GM21515 (cell line): ENCODE measurements around the gene MBTPS1.

Experiments used
- ATAC-seq: cut with Tn5 transposase; IDR thresholded peaks from one replicate; pipeline ENCODE4 v1.9.1; 2021; ENCODE audit not compliant: unreplicated experiment

MBTPS1 gene

DNA sequence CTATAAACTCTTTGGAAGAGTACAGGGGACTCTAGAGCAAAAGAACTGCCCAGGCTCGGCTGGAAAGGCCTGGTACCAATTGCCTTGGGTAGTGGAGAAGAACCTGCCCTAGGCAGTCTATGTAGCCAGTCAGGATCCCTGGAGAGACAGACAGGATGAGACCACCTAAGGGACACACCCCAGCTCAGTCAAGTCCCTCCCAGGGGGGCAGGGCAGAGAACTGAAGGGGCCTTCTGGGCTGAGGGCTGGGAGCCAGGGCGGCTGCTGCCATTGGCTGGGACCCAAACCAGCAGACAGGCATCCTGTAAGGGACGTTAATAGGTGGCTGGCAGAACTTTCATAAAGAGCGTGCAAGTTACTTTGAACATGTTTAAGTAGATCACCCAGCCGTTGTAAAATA is 61.4 kb downstream of the MBTPS1 start:
- ATAC-seq: no peak

DNA sequence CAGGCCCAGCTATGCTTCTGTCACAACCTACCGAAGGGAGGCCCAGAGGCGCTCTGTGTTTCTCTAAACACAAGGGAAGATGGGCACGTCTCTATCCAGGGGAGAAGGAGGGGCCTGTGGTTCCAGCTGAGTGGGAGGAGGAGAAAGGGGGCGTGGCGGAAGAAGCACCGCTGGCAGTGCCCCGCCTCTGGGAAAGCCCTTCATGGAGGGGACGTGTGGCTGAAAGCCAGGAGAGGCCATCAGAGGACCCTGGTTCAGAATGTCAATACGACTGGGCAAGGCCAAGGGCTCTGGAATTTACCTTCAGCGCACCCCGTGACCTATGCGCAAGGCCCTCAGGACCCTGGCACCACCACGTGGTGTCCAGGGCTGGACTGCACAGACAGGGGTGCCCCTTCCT is 61.8 kb downstream of the MBTPS1 start:
- no peak for ATAC-seq

DNA sequence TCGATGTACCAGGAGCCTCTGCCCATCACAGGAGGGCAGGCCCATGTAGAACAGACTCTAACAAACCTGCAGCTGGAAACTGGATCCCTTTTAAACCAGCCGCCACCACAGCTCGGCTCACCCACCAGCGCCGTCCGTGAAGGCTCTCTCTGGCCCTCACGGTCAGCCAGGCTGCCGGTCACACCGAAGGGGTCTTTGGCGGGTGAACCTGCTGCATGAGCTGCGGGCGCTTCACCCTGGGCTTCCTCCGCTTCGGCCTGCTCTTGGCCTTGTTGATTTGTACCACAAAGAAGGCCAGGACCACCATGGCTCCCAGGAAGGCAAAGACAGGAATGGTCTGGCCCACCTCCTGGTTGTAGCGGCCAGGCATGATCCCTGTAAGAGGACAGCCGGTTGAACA is 62.5 kb downstream of the MBTPS1 start:
- no peak for ATAC-seq

DNA sequence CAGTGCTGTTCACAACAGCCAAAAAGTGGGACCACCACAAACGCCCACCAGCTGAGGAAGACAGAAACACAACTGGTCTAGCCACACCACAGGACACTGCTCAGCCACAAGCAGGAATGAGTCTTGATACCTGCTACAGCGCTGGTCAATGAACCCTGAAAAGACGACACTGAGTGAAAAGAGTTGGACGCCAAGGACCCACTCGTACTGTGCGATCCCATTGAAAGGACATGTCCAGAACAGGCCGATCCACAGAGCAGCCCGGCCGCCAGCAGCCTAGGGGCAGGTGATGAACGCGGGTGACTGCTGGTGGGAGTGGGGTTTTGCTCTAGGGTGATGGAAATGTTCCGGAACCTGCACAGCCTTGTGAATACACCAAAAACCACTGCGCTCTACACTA is 63.5 kb downstream of the MBTPS1 start:
- no peak for ATAC-seq

DNA sequence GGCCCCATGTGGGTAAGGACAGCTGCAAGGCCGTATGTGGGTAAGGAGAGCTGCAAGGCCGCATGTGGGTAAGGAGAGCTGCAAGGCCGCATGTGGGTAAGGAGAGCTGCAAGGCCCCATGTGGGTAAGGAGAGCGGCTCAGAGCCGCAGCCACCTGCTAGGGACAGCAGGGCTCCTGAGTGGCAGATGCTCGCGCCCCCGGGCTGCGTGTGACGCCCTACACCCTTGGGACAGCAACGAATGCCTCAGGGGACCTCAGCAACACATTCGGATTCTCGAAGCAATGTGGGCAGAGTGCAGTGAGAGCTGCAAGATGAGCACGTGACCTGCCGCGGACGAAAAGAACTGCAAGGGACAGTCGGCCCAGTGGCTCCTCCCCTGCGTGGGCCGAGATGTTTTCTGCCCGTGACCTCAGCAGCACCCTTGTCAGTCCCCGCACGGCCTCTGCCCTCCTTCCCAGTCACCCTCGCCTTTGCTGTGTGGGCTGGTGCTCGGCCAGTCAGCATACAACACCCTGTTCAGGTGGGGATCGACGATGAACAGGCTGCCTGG is 64.6 kb downstream of the MBTPS1 start:
- ATAC-seq: no peak

DNA sequence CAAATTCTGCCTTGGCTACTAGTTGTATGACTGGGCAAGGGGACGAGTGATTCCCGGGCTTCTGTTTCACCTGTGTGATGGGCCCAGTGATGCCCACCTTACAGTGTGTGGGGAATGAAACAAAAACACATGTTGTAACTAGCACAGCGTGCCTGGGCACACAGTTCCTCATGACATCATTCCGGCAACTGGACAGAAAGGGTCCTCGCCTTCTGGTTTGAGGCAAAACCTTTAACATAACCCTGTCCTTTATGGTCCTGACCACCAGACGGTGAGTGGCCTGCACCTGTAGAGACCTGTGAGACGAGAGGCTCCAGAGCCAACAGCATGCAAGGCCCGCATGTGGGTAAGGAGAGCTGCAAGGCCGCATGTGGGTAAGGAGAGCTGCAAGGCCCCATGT is 66.4 kb downstream of the MBTPS1 start:
- ATAC-seq: no peak

DNA sequence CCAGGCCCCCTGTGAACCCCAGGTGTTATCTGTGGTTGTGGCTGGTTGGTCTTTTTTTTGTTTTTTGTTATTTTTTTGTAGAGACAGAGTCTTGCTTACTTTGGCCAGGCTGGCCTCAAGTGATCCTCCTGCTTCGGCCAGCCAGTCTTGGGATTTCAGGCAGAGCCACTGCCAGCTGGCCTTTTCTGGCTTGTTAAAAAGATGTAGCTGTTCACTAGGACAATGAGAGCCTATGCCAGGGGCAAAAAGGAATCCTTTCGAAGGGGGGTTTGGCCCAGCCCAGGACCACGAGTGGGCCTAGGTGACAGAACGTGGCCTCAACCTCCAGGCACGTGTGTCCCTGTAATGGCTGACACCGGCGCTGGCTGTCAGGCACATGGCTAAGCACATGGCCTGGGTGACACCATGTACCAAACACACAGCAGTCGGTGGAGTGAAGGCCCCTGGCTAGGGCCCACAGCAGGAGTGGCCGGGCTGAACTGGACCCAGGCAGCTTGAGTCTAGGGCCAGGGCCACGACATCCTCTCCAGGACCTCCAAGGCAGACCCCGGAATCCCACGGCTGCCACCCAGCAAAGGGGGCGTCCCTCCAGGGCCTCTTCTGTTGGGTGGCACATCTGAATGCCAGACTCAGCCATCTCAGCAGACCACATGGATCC is 67.2 kb downstream of the MBTPS1 start:
- no peak for ATAC-seq

DNA sequence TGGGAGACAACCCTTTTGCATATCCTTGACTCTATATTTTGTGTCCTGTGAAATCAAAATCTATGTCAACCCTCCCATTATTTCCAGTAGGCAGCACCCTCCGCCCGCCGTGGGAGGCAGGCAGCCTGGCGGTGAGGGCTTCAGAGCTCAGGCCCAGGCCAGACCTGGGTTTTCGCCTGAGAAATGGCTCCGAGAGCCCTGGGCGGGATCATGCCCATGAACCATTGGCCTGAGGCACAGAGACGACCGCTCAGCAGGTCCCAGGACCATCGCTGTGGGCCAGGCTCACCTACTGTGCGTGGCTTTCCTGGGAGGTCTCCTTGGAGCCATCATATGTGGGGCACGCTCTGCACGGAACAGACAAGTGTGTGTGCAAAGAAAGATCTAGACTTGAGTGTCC is 67.9 kb downstream of the MBTPS1 start:
- no peak for ATAC-seq

DNA sequence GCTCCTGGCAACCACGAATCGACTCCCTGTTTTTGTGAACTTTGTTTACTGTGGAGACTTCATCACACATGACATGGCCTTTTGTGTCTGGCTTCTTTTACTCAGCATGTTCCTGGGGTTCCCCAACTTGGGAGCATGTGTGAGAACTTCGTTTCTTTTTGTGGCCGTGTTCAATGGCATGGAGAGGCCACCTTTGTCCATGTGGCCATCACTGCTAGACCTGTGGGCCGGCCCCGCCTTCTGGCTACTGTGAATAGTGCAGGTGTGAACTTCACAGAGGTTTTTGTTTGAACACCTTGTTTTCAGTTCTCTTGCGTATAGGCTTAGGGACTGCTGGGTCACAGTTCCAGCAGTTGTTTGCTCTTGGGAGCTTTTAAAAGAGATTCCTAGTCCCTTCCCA is 68.5 kb downstream of the MBTPS1 start:
- no peak for ATAC-seq

DNA sequence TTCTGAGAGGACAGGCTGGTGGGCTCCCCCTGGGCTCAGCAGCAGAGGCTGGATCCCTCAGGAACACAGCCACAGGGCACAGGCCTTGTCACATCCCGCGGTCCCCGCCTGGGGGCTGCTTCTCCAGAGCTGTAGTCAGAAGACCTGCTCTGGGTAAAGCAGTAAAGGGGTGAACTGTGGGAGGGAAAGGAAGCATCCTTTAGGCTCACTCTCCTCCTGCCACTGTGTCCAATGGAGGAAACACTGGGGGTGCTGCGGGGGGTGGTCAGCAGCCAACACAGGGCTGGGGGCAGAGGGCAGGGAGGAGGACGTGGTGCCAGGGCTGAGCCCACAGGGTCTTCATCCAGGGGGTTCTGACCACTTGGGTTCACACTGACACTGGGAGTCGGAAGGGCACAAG is 69.1 kb downstream of the MBTPS1 start:
- ATAC-seq: no peak

DNA sequence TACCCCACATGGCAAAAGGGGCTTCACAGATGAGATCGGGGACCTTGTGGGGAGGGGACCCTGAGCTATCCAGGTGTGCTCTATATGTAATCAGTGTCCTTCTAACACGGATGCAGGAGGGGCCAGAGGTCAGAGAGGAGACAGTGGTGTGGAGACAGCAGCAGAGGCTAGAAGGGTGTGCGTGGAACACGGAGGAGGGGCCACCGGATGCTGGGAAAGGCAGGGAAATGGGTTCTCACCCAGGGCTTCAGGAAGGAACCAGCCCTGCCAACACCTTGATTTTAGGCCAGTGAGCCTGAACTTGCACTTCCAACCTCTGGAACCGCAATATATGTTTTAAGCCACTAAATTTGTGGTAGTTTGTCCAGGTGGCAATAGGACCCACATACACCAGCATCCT is 69.5 kb downstream of the MBTPS1 start:
- ATAC-seq: no peak

DNA sequence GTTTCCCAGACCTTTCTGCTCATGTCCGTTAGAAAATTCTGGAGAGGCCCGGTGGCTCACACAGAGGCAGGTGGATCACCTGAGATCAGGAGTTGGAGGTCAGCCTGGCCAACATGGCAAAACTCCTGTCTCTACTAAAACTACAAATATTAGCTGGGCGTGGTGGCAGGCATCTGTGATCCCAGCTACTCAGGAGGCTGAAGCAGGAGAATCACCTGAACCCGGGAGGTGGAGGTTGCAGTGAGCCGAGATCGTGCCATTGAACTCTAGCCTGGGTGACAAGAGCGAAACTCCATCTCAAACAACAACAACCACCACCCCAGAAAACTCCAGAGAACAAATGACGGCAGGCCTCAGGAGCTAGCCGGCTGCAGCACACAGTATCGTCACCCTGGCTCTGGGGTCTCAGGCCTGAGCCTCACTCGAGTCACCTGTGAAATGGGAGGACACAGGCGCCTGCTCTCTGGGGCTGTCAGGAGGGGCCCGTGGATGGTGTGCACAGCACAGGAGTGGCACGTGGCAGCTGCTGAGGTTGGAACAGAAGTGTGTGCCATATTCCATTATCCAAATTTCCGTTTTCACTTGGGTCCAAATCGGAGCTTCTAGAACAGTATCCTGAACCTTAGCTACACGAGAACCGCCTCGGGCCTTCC is 70.8 kb downstream of the MBTPS1 start:
- no peak for ATAC-seq

DNA sequence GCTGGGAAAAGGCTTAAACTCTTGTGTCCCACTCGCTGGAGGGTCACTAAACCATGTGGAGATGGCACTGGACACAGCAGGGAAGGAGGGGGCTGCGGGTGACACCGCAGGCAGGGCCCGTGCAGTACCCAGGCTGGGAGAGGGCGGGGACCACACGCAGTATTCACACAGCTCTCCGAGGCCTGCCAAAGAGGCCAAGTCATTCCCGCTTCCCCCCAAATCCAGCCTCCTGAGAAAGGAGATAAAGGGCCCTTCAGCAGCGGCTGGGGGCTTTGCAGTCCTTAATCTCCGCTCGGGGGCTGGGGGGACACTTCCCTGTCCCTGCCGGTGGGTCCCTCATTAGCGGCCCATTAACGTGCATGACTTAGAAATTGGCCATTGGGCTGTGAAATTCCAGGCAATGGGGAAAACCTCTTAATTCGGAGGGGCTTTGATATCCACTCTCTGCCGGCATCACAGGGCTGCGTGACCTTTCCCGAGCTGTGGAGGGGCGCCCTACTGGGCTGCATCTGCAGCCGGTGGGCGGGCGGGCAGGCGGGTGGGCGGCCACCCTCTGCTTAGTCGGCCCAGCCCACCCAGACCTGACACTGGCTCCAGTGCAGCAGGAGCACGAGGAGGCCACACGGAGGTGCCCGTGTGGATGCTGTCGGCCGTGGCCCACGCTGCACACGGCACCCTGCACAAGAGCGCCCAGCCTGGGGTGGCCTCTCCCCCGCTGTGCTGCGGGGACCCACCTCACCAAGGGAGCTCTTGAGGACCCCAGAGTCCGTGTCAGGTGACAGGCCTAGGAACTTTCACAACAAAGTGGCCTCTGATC is 71.5 kb downstream of the MBTPS1 start:
- ATAC-seq: no peak

DNA sequence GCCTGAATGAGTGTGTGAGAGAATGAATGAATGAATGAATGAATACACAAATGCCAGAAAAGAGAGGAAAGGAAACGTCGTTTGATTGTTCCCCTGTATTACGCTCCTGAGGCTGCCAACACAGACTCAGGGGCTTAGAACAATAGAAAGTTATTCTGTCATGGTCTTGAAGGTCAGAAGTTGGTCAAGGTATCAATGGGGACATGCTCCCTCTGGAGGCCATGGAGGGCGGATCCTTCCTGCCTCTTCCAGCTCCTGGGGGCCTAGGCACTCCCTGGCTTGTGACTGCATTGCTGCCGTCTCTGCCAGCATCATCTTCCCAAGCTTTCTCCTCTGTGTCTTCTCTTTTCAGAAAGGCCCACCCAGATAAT is 72.6 kb downstream of the MBTPS1 start:
- no peak for ATAC-seq

DNA sequence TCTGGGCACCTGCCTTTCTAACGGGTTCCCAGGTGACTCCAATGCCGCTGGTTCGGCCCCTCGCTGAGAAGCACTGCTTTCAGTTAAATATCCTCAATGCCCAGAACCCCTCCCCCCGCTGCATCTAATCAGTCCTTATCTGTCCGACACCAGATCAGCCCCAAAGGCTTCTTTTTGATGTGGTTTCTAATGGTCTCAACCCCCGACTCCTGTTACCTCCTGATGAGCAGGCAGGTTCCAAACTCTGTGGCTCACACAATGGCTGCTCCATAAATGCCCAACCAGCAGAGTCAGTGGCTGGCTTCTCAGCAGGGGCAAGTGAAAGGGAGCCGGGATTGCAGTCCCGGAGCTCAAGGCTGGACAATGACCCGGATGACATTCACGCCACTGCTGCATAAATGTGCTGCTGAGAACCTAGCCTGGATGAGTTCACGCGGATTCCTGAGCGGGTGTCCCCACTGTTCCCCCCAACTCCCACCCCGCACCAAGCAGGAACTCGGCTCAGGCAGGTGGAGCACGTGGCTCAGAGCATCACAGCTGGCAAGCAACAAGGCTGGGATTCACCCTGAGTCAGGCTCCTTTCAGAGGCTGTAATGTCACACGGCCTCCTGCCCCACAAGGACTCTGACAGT is 73.1 kb downstream of the MBTPS1 start:
- no peak for ATAC-seq

DNA sequence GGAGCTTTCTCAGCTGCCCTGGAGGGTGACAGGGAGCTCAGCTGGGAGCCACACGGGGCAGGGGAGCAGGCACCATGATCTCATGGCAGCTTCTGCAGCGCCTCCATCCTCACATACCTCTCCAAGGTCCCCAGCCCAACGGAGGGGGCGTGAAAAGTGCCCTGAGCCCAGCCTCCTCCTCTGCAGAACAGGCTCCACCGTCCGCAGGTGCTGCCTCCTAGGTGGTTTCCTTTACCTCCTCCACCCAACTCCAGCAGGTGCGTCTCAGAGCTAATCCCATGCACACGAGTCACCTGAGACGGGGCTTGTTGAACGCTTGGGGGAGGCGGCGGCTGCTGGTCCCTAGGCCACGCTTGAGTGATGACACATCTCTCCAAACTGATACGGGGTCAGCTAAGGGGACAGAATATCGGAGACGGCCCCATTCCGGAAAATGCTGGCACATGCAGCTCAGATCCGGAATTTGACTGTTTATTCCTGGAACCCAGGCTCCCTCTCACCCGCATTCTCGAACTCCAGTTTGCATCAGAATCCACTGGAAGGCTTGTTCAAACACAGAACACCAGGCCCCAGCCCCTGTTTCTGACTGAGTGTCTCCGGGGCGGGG is 73.8 kb downstream of the MBTPS1 start:
- ATAC-seq: no peak

DNA sequence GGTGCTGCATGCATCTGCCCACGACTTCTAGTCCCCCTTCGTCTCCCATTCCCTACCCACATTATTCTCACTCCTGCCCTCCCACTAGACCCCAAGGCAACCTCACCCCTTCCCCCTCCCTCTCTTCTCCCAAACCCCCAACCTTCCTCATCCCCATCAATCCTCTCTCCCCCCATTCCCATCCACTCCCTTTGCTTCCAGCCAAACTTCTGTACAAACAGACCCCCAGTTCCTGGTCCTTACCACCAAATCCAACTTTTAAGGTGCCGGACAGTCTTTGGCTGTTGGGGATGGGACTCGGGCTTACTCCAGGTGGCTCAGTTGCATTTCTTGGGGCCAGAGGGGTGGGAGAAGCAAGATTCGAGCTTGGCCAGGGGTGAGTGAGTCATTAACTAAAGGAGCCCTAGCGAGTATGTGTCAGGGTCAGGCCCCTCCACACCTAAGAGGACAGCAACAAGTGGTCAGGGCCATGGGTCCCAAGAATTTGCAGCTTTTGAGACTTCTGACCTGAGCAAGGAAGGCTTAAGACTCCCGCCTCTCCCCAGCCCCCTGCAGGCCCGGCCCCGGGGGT is 74.3 kb downstream of the MBTPS1 start, which contains the start of gene SLC38A8:
TSS of gene SLC38A8 (minus strand) at position 488 of the 571 bp plus-strand sequence. CDS start 638 bp downstream, outside the sequence.
- ATAC-seq: no peak

DNA sequence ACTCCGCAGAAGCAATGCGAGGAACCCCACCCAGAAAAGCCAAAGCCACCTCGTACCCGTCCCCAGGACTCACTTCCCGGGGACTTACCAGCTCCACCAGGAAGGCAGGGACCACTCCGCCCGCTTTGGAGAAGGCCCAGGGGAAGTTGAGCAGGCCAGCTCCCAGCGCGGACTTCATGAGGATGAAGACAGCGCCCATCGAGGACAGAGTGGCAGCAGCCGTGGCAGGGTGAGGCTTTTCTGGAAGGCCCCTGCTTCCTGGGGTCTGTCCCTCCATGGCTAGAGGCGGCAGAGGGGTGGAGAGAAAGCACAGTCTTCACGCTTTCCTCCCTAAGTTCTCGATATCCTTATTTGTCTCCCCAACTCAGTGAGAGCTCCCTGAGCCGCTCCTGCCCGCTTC is 74.9 kb downstream of the MBTPS1 start:
- no peak for ATAC-seq

DNA sequence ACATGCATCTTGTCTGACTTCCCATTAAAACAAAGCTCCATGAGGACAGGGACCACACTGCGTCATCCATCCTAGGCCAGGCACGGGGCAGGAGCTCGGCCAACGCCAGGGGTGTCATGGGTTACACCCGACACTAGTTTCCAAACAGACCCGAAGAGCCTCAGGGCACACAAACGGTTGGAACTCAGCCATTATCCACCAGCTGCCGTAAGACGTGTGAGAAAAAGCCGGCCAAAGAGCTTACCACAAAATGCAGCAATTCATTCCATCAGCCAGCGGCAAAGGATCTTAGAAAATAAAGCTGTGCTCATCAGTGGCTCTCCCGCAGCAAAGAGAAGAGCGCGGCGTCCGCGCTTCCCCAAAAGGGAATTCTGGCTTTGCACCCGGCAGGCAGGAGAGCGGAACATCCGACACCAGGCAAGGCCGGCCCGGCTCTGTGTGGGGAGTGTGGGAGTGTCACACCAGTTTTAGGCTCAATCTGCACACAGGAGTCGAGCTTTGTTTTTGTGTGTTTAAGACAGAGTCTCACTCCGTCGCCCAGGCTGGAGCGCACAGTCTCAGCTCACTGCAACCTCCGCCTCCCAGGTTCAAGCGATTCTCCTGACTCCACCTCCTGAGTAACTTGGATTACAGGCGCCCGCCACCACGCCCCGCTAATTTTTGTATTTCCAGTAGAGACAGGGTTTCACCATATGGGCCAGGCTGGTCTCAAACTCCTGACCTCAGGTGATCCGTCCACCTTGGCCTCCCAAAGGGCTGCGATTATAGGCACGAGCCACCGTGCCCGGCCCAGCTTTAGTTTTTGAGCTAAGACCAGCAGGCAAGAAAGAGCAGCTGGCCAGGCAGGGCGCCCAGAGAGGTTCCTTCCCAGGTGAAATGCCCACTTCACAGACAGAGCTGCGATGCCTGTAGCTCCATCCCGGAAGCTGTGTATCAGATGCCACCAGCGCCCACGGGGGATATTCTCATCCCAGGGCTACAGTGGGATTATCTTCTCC is 75.6 kb downstream of the MBTPS1 start:
- ATAC-seq: no peak
